Heart right ventricle (tissue), 16 donors: ENCODE results near the gene C1QBP. TPM values are rescaled to one million over a fixed set of nuclear protein-coding genes. Genes with fewer than 3 reads are reported as not detected.

ENCODE experiments used
- ATAC-seq, 8 donors: fragments of 200-7000 bp; cut with Tn5 transposase; one replicate each; pipeline ENCODE4 v1.9.1; 2020; ENCODE audit warnings: mild to moderate bottlenecking in 8 of 8, moderate library complexity in 8 of 8, moderate number of reproducible peaks in 1 of 8
- DNase-seq, 2 donors: peaks; one replicate each; pipeline ENCODE4 v3.0.0-alpha.2; 2020
- H3K27ac ChIP-seq, 10 donors: fragments of 200-600 bp; sonication (generic) in 2 of 10; one replicate each; pipeline versions ENCODE4 v1.5.0 to v1.8.0; 2020 to 2022; ENCODE audit warnings: mild to moderate bottlenecking in 3 of 10
- H3K27me3 ChIP-seq, 7 donors: fragments of 200-600 bp; one replicate each; pipeline ENCODE4 v1.8.0; 2021 to 2022; ENCODE audit warnings: mild to moderate bottlenecking in 2 of 7
- H3K36me3 ChIP-seq, 9 donors: fragments of 200-600 bp; sonication (generic) in 1 of 9; one replicate each; pipeline versions ENCODE4 v1.5.0 to v1.8.0; 2020 to 2022; ENCODE audit warnings: mild to moderate bottlenecking in 2 of 9
- H3K4me1 ChIP-seq, 9 donors: fragments of 200-600 bp; sonication (generic) in 1 of 9; one replicate each; pipeline versions ENCODE4 v1.5.0 to v1.8.0; 2020 to 2022; ENCODE audit warnings: mild to moderate bottlenecking in 4 of 9
- H3K4me3 ChIP-seq, 10 donors: fragments of 200-600 bp; sonication (generic) in 2 of 10; one replicate each; pipeline versions ENCODE4 v1.5.0 to v1.8.0; 2020 to 2022; ENCODE audit warnings: mild to moderate bottlenecking in 7 of 10, moderate library complexity in 2 of 10
- H3K9me3 ChIP-seq, 11 donors: fragments of 200-600 bp in 10 of 11; sonication (generic) in 2 of 11; one replicate each; pipeline versions ENCODE4 v1.5.0 to v1.8.0; 2013 to 2022; ENCODE audit warnings: mild to moderate bottlenecking in 2 of 11, control low read depth in 1 of 11, moderate library complexity in 1 of 11
- CTCF ChIP-seq, 9 donors: fragments of 200-600 bp; sonication (generic) in 2 of 9; IDR thresholded peaks; one replicate each; pipeline versions ENCODE4 v1.5.0 to v1.8.0; 2021 to 2022; ENCODE audit warnings: antibody characterized with exemption in 9 of 9, mild to moderate bottlenecking in 5 of 9, moderate library complexity in 1 of 9
- WGBS, 2 donors: extraction: QIAGEN DNeasy Blood & Tissue Kit; methylation state at CpG; one replicate each; pipeline ENCODE4 v1.1.7; 2013; ENCODE audit warnings: inconsistent platforms in 1 of 2; 5-methylcytosine and 5-hydroxymethylcytosine counted together
- intact Hi-C, 10 donors: fragments of 100-400 bp; cut with DNase I; formaldehyde crosslinking; loops; one replicate each; pipeline versions ENCODE4 v1.11.1 to v1.14.2; 2022
- polyA plus RNA-seq, 2 donors: library from polyadenylated mRNA; stranded (reverse); fragments of 200-250 nt; gene quantifications; one replicate each; pipeline ENCODE4 v1.2.3, GENCODE V29; 2013
- total RNA-seq, 10 donors: library from RNA; stranded (reverse); fragmentation: NEBNext Ultra II Directional in 3 of 10; extraction: Animal tissue kit (Norgen Biotek cat#: 25700) in 3 of 10; gene quantifications; one replicate each; pipeline versions ENCODE4 v1.2.1 to v1.2.4, GENCODE V29; 2021 to 2023
- donor health status: Arrhythmogenic right ventricular cardiomyopathy.
- donor health status: ischemic (EF 13 %, LVEDD 7.1; RV severe dilation, severe dysfunction).
- donor health status: healthy with polysubstance abuse.
- donor health status: DM: no; HTN: yes; CAD: no.
- donor health status: DM: no; HTN: no; CAD: no.
- donor health status: ischemic (EF 25% LVEDD 6.9; RV normal size, moderate dysfunction).
- donor health status: ischemic (EF 25% LVEDD 5.7; RV mildly dilated, moderate dysfunction).
- donor health status: healthy.
- donor health status: DM: yes; HTN: yes; CAD: no.
- donor health status: Ischemic cardiomyopathy.
- donor health status: ischemic (EF 35%, LVEDD 5.7; RV mildly dilated, moderate dysfunction).
- donor health status: nonischemic (EF 11% LVEDD 7.7; RV severe dilation, severe dysfunction).
- donor health status: DM: yes; HTN: yes; CAD: no.
- donor health status: PGD.
- donor health status: ischemic (EF 29% LVEDD 5.4; RV normal size, mild dysfunction).
- donor health status: nonischemic (EF 23%, LVEDD 6.1; RV moderate dilation, normal function).

Gene C1QBP
- total and polyA plus RNA-seq, 12 donors = 59.9 to 159 (median 137) TPM

DNA sequence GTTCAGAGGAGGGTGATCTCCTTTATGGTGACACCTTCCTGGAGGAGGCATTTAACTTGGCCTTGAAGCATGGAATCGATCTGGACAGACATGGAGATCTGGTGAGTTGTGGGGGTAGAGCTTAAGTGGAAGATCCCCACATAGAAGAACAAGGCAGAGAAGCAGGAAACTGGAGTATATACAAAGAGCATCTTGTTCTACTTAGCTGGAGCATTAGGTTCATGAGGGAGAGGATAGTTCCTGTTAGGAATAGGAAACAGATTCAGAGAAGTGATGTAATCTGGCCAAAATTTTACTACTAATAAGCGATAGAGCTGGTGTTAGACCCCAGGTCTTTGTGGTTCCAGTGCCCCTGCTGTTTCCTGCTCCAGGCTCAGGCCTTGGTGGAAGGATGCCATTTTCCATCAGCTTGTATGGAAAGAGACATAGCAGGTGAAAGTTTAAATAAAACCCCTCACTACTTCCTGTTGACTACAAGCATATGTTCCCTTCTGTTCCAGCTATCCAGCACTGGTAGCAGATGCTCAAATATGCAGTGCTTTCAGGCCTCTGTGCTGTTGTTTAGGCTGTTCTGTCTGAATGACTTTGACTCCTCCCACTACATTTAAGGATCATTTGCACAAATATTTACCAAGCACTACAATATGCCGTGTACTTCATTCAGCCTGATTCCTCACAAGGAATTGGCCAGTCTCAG lies 9.6 kb downstream of the C1QBP start:
- WGBS, 2 donors = 84 to 88% methylated on average over 3 of the region's 3 CpGs
- ATAC-seq (no peak), DNase-seq (no peak)
- Histone ChIP-seq H3K27ac (no peak overlapping the region), H3K4me1 (peaks cover 0 to 12% (median 0%) of the 10 kb centered on the region in 9 donors), H3K4me3 (no peak overlapping the region), H3K9me3 (no peaks in the 10 kb centered on the region), H3K27me3 (no peaks in the 10 kb centered on the region), H3K36me3 (peaks cover 0 to 100% (median 75%) of the 10 kb centered on the region in 9 donors)
- no peak for TF ChIP-seq CTCF (IDR thresholded peaks at IDR 0.05)
- intact Hi-C loops = no loop called here

DNA sequence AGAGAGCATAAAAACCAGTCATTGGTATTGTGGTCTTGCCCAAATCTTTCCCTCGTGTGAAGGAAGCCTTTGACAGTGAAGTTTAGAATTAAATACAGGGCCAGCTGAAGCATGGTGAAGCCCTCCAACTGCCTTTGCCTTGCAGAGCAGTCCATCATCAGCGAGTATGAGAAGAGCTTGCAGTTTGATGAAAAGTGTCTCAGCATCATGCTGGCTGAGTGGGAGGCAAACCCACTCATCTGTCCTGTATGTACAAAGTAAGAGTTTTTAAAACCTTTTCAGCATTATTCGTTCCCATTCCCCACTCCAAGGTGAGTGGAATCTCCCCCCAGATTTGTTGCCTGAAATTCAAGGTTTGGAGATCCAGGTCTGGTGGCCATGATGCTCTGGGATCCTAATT lies 13.1 kb downstream of the C1QBP start:
- TF ChIP-seq CTCF (IDR thresholded peaks at IDR 0.05) = no peak
- Histone ChIP-seq H3K27ac (no peak overlapping the region), H3K9me3 (no peaks in the 10 kb centered on the region), H3K36me3 (peaks cover 0 to 98% (median 53%) of the 10 kb centered on the region in 9 donors), H3K4me3 (no peak overlapping the region), H3K27me3 (no peaks in the 10 kb centered on the region), H3K4me1 (peaks cover 0 to 13% (median 8%) of the 10 kb centered on the region in 9 donors)
- intact Hi-C loops = no loop called here
- no peak for DNase-seq
- 77 to 88% methylated on average over 3 of the region's 3 CpGs for WGBS, 2 donors
- no peak for ATAC-seq

DNA sequence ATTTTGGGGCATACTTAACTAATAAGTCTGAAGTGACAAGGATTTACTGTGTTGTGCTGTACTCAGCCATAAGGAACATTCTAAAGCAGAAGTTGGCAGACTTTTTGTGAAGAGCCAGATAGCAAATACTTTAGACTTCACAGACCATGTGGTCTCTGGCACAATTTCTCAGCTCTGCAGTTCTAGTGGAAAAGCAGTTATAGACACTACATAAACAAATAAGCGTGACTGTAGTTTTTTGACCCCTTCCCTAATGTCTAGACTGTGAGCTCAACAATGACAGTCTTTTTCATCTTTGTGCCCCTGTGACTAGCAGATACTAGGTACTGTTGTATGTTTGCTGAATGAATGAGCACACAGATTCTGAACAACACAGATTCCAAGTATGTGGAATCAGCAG lies 14.0 kb downstream of the C1QBP start:
- Histone ChIP-seq H3K36me3 (peaks cover 0 to 88% (median 44%) of the 10 kb centered on the region in 9 donors), H3K9me3 (no peaks in the 10 kb centered on the region), H3K27me3 (no peaks in the 10 kb centered on the region), H3K4me1 (peaks cover 0 to 18% (median 12%) of the 10 kb centered on the region in 9 donors), H3K4me3 (no peak overlapping the region), H3K27ac (no peak overlapping the region)
- intact Hi-C loops = no loop called here
- DNase-seq (no peak), ATAC-seq (no peak)
- TF ChIP-seq CTCF (IDR thresholded peaks at IDR 0.05) = no peak
- WGBS, 2 donors = 87 to 91% methylated on average over 1 of the region's 1 CpG

- no peaks in the 10 kb centered on the region for H3K9me3 ChIP-seq
- intact Hi-C loops = no loop called here
- ATAC-seq (no peak), DNase-seq (no peak)
- TF ChIP-seq CTCF (IDR thresholded peaks at IDR 0.05) = no peak
- H3K36me3 ChIP-seq = peaks cover 0 to 69% (median 30%) of the 10 kb centered on the region in 9 donors
- no peak overlapping the region for H3K27ac ChIP-seq
- WGBS, 2 donors = 97% methylated on average over 2 of the region's 2 CpGs
- no peaks in the 10 kb centered on the region for H3K27me3 ChIP-seq
- no peak overlapping the region for H3K4me3 ChIP-seq
- peaks cover 4 to 30% (median 23%) of the 10 kb centered on the region in 9 donors for H3K4me1 ChIP-seq
Observed at GRCh38 chr17:5422505-5422904, 16.4 kb downstream of the C1QBP start.
